IPS-20b (cell line): Measurements from ENCODE around the gene TNFRSF18.

Experiments used
- H3K27ac ChIP-seq: one replicate; pipeline ENCODE4 v1.5.1; 2013; ENCODE audit warnings: low read length
- H3K27me3 ChIP-seq: 2 replicates; pipeline ENCODE4 v1.6.1; 2013; ENCODE audit warnings: mild to moderate bottlenecking, low read length, inconsistent platforms; ENCODE audit not compliant: insufficient read depth
- H3K36me3 ChIP-seq: 2 replicates; pipeline ENCODE4 v1.6.1; 2013; ENCODE audit warnings: low read depth, mild to moderate bottlenecking, inconsistent platforms, low read length, moderate library complexity; ENCODE audit not compliant: insufficient read depth
- H3K4me1 ChIP-seq: 2 replicates; pipeline ENCODE4 v1.6.1; 2013; ENCODE audit warnings: mild to moderate bottlenecking, control low read depth, inconsistent platforms, low read length, moderate library complexity; ENCODE audit not compliant: insufficient read depth
- H3K4me3 ChIP-seq: 2 replicates; pipeline ENCODE4 v1.5.1; 2013; ENCODE audit warnings: mild to moderate bottlenecking, low read length, inconsistent platforms
- H3K9ac ChIP-seq: 2 replicates; pipeline ENCODE4 v1.6.1; 2013; ENCODE audit warnings: low read depth, mild to moderate bottlenecking, inconsistent platforms, low read length, moderate library complexity
- H3K9me3 ChIP-seq: 2 replicates; pipeline ENCODE4 v1.6.1; 2013; ENCODE audit warnings: mild to moderate bottlenecking, low read depth, low read length, inconsistent platforms; ENCODE audit not compliant: insufficient read depth

The TNFRSF18 gene

DNA sequence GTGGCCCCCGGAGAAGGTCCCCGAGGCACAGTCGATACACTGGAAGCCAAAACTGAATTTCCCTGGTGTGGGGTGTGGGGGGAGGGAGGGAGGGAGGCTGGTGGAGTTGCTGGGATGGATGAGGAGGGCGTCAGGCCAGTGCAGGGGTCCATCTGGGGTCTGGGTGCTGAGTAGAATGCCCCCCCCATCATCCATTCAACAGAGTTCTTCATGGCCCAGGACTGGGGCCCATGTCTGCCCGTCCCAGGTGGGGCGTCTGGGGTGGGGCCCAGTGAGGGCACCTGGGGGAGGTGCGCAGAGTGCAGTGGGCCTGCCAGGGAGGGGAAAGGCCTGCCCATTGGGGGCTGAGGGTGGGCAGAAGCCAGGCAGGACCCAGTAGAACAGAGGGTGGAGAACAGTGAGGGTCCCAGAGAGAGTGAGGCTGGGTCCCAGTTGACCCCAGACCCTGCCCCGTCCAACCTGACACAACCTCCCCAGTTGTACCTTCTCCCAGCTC is 1.9 kb downstream of the TNFRSF18 start:
- Histone ChIP-seq H3K36me3 (no peaks in the 10 kb centered on the region), H3K27me3 (peaks cover 41% of the 10 kb centered on the region), H3K4me1 (no peaks in the 10 kb centered on the region), H3K9me3 (no peaks in the 10 kb centered on the region), H3K9ac (no peak overlapping the region), H3K27ac (no peak overlapping the region), H3K4me3 (no peak overlapping the region)

DNA sequence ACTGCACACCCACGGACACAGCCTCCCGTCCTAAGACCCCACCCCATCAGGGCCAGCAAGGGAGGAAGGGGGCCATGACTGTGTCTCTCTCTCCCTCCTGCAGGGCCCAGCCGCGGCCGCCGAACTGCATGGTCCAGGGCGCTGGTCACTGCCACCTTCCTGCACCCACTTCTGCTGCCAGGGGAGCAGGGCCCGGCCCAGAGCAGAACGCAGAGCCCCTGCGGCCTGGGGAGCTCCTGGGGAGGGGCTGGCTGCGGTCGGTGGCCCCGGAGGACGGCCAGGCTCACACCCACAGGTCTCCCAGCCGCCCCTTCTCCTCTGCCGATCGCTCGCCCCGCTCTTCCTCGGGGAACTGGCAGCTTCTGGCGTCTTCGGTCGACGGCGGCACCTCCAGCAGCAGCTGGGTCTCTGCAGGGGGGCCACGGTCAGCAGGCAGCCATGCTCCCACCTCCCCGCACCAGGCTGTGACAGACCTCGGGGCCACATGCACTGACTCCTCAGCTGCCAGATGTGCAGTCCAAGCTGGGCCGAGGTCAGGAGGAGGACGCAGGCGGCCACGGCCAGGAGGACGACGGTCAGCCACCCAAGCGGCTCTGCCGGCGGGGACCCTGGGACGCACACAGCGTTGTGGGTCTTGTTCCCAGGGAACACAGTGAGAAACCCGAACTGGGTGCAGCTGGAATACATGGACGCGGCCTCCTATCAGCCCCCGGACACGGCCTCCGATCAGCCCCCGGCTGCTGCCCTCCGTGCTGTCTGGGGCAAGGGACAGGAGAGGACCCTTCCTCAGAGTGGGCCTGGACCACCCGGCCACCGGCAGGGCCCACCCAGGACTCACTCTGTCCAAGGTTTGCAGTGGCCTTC is 2.6 kb downstream of the TNFRSF18 start:
- no peaks in the 10 kb centered on the region for H3K4me1 ChIP-seq
- H3K27me3 ChIP-seq, result peaks cover 41% of the 10 kb centered on the region
- no peak overlapping the region for H3K4me3 ChIP-seq
- no peaks in the 10 kb centered on the region for H3K9me3 ChIP-seq
- no peak overlapping the region for H3K9ac ChIP-seq
- H3K36me3 ChIP-seq, result no peaks in the 10 kb centered on the region
- no peak overlapping the region for H3K27ac ChIP-seq

DNA sequence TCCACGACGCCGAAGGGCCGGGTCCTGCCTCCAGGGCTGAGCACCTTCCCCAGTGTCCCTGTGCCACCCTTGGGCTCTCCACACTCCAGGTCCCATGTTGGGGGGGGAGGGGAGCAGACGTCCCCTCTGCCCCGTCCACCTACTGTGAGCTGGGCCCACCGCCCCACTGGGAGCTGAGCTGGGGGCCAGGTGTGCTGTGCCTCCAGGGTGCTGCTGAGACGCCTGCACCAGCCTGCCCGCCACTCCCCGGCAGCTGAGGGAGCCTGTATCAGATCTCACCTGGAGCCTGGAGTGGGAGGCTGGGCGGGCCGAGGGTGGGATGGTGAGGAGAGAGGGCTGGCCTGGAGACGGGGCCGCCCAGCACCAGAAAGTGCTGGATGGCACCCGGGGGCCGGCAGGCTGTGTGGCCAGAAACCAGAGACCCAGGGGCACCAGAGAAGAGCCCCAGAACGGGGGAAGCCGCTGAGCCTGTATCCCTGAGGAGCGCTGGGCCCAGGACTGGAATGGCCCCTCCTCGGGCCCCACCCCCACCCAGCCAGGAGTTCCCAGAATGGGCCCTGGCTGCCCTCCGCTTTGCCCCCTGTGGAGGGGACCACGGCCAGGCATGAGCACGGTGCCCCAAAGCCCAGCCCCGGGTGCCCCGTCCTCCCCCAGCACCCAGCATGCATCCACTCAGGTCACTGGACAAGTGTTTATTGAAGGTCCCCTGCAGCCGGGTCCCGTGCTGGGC is 3.4 kb downstream of the TNFRSF18 start:
- Histone ChIP-seq H3K27ac (no peak overlapping the region), H3K36me3 (no peaks in the 10 kb centered on the region), H3K27me3 (peaks cover 41% of the 10 kb centered on the region), H3K4me3 (no peak overlapping the region), H3K4me1 (no peaks in the 10 kb centered on the region), H3K9me3 (no peaks in the 10 kb centered on the region), H3K9ac (no peak overlapping the region)

DNA sequence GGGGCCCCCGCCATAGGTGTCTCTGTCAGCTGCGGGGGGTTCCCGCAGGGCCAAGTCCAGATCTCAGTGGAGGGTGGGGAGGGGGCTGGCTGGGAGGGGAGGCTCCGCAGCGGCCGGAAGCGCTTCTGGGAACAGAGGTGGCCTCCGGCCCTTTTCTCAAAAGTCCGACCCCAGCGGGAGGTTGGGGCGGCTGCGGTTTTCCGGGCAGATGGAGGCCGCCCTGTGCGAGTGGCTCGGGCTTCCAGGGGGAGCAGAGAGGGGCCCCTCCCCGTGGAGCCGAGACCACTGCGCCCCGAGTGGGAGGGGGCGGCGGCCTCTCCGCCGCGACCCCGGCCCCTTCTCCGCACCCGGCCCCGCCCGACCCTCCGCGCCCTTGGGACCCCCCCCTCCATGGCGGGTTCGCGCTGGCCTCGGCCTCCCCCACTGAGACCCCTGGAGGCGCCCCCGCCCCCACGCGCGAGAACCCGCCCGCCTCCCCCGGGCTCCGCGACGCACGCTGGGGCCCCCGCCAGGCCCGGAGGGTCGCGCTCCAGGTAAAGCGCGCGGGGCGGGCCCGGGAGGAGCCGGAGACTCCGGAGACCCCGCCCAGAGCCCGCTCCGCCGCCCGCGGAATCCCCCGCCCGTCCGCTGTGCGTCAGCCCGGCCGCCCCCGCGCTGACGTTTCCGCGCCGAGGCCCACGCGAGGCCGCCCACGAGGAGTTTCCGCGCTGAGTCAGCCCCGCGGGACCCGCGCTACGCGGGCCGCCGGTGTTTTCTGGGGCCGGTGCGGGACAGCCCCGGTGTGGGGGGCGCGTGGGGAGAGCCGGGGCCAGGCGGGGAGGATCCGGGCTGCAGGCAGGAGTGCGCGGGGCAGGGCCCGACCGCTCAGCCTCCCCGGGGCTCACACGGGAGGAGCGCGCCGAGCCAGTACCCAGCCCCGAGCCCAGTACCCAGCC is 5.2 kb downstream of the TNFRSF18 start:
- H3K27ac ChIP-seq, result no peak overlapping the region
- H3K4me1 ChIP-seq, result no peaks in the 10 kb centered on the region
- no peaks in the 10 kb centered on the region for H3K36me3 ChIP-seq
- no peaks in the 10 kb centered on the region for H3K9me3 ChIP-seq
- H3K4me3 ChIP-seq, result peak overlapping the region; percentile 38; the same call in 1 of the 2 replicates
- no peak overlapping the region for H3K9ac ChIP-seq
- H3K27me3 ChIP-seq, result peaks cover 27% of the 10 kb centered on the region

DNA sequence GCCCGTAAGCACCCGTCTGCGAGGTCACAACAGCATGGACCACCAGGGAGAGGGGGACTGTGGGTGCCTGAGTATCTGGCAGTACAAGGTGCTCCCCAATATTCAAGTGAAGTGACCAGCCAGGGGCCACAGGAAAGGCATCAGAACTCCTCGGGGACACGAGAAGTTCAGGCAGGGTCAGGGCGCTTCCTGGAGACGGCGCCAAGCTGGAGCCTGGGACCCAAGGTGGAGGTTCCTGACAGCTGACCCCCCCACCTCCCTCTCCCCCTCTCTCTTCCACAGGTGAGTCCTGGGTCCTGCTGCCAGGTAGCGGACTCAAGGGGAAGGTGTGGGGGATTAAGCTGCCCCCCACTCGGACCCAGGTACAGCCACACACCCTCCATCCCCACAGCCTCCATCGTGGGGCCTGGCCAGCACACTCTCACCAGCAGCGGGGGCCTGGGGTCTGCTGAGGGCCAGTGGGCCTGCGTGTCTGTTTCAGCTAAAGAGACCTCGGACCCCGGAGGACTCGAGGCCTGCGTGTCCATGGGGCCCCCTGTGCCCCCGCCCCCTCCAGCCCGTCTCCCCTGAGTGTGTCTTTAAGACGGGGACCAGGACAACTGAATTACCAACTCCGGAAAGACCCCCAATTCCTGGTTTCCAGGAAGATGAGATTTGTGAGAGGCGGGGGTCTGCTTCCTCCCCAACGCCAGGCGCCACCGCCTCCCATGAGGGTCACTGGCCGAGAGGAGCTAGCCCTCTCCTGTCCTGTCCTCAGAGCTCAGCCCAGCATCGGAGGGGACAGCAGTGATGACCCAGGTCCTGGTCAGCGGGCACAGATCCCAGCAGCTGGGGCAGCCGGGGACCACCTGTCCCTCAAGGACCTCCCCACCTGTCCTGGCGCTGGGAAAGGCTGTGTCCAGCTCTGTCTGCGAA is 6.2 kb downstream of the TNFRSF18 start:
- Histone ChIP-seq H3K27me3 (peaks cover 17% of the 10 kb centered on the region), H3K36me3 (no peaks in the 10 kb centered on the region), H3K9ac (no peak overlapping the region), H3K4me1 (no peaks in the 10 kb centered on the region), H3K27ac (no peak overlapping the region), H3K9me3 (no peaks in the 10 kb centered on the region), H3K4me3 (no peak overlapping the region)

DNA sequence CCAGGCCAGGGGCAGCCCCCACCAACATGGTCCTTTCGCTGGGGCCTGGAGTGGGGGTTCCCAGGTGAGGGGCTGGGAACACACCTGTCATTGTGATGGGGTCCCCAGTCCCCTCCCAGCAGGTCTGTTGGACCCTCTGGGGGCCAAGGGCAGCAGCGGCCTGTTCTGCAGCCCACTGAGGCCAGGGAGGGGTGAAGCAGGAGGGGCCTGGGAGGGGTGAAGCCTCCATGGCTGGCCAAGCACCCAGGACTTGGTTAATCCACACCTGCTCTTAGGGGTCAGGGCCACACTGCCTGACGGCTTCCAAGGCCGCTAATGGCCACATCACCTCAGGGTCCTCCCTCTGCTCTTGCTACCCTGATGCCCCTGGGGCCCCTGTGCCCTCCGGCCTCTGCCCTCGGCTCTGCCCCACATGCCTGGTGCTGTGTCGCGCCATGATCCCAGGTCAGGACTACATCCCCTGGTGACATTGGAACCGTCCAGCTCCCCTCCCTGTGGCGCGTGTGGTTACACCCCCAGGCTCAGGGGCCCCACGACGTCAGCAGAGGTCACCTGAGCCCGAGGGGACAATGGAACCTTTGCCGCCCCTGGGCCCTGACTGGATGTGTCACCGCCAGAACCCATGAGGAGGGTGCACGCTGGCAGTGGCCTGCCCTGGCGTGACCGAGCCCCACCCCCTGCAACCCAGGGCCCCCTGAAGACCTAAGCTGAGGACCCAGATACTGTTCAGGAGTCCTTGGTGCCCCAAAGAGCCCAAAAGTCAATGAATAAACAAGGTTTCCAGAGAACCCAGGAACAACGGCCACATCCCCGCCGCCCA is 7.0 kb downstream of the TNFRSF18 start:
- Histone ChIP-seq H3K4me1 (no peaks in the 10 kb centered on the region), H3K36me3 (no peaks in the 10 kb centered on the region), H3K9me3 (peaks cover 2% of the 10 kb centered on the region; the same call in 1 of the 2 replicates), H3K27ac (no peak overlapping the region), H3K4me3 (no peak overlapping the region), H3K27me3 (peaks cover 11% of the 10 kb centered on the region), H3K9ac (no peak overlapping the region)

DNA sequence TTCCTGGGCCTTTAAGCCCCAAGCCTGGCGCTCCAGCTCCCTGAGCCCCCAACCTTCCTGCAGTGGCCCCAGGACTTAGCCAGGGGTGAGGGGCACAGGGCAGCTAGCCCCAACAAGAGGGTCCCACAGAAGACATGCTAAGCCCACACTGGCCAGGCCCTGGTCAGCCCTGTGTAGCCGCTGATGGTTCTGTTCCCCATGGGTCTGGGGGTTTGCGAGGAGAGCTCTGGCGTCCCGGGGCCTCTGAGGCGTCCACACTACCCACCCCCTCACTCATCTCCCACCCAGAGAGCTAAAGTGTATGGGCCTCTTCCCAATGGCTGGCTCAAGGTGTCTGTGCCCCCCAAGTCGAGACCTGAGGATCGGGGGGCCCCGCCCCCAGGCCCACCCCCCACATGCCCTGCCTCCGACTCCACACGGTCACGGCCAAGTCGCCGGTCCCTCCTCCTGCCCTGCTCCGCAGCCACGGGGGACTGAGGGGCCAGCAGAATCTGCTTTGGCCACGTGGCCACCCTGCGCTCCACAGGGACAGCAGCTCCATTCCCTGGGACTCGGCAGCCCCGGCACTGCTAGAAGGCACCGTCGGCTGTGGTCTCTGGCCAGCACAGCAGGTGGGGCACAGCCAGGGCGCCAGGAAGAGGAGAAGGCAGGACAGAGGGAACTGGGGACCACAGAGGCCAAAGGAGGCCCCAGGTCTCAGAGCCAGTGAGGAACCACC is 7.8 kb downstream of the TNFRSF18 start:
- H3K4me1 ChIP-seq, result no peaks in the 10 kb centered on the region
- H3K9ac ChIP-seq, result no peak overlapping the region
- no peak overlapping the region for H3K4me3 ChIP-seq
- H3K27ac ChIP-seq, result no peak overlapping the region
- H3K36me3 ChIP-seq, result no peaks in the 10 kb centered on the region
- peaks cover 11% of the 10 kb centered on the region for H3K27me3 ChIP-seq
- peaks cover 8% of the 10 kb centered on the region; the same call in 1 of the 2 replicates for H3K9me3 ChIP-seq

DNA sequence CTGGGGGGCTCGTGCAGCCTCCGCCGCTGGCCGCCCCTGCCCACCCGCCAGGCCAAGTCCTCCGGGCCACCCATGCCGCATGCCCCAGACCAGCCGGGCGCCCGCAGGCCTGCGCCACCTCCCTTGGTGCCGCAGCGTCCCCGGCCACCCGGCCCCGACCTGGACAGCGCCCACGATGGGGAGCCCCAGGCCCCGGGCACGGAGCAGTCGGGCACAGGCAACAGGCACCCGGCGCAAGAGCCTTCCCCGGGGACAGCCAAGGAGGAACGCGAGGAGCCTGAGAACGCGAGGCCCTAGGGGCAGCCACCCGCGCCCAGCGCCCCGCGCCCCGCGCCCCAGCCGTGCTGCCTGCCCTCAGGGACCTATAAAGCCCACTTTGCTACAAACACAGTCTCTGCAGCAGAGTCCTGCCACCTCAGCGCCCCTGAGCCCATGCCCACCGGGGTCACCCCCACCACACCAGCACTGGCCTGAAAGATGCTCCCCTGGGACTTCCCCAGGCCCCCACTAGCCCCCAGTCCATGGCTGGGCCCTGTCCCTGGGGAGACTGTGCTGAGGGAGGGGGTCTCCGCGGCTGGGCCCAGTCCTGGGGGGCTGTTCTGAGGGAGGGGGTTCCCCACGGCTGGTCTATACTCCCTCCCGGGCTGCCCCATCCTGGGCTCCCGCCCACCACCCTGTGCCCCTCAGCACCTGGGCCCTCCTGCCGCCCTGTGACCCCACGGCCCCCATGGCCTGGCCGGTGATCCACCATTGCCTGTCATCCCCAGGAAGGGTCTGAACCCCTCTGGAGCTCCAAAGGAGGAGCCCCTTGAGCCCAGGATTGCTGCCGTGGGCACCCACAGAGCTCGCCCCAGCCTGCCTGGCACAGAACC is 8.6 kb downstream of the TNFRSF18 start:
- Histone ChIP-seq H3K27me3 (peaks cover 11% of the 10 kb centered on the region), H3K4me1 (no peaks in the 10 kb centered on the region), H3K4me3 (no peak overlapping the region), H3K36me3 (no peaks in the 10 kb centered on the region), H3K9ac (no peak overlapping the region), H3K27ac (no peak overlapping the region), H3K9me3 (peaks cover 9% of the 10 kb centered on the region; the same call in 1 of the 2 replicates)

DNA sequence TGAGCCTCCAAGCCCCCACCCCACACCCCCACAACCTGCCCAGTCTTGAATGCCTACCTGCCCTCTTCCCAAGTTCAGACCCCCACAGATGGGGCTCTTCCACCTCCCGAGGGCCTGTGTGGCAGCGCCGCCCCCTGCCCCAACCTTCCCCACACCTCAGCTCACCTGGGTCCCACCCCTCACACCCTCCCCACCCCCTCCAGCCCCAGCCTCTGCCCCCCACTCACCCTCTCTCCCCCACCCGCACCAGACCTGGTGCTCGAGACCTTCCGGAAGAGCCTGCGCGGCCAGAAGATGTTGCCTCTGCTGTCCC is 9.2 kb downstream of the TNFRSF18 start:
- Histone ChIP-seq H3K27ac (no peak overlapping the region), H3K4me1 (no peaks in the 10 kb centered on the region), H3K36me3 (no peaks in the 10 kb centered on the region), H3K27me3 (peaks cover 11% of the 10 kb centered on the region), H3K9me3 (peaks cover 15% of the 10 kb centered on the region; the same call in 1 of the 2 replicates), H3K9ac (no peak overlapping the region), H3K4me3 (no peak overlapping the region)
